ENCODE measurements around the gene AMACR.

- TF ChIP-seq CTCF (IDR thresholded peaks at IDR 0.05 in 8 of 11, conservative IDR thresholded peaks at IDR 0.05 in 3 of 11) (peak in 2 of 11 experiments; percentile 11 to 23), POLR2AphosphoS5 (IDR thresholded peaks at IDR 0.05) (peak; percentile 94 to 97 (median 96)), POLR2A (IDR thresholded peaks at IDR 0.05) (peak in 2 of 3 donors; percentile 77 to 86)
These were observed at the start of gene AMACR for GRCh38 chr5:34007621-34008600.
